Esophagus muscularis mucosa (tissue), 3 donors: Measurements from ENCODE around the gene MAD2L1.

ENCODE experiments used
- EP300 ChIP-seq: sonication (generic); formaldehyde crosslinking; IDR thresholded peaks from one replicate; pipeline ENCODE4 v1.6.1; 2017; ENCODE audit warnings: antibody characterized with exemption
- POLR2AphosphoS5 ChIP-seq, 2 donors: sonication (generic); formaldehyde crosslinking; IDR thresholded peaks; one replicate each; pipeline ENCODE4 v1.6.1; 2017; ENCODE audit warnings: antibody characterized with exemption in 2 of 2

DNA sequence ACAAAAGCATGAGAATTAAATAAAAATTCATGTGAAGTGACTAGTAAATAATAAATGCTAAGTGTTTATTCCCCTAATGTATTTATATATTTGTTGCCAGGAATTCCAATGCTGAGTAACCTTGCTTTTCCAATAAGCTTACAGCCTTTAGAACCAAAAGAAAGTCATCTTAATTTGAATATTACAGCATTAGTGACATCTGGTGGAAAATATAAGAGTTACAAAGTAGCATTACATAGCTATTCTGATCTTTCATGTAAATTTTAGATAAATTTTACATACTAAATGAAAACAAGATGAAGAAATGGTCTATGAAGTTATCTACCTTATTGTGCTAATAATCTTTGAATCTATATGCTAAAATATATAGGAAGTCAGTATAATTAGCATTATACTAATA is 10.4 kb downstream of the MAD2L1 start:
- TF ChIP-seq POLR2AphosphoS5 (IDR thresholded peaks at IDR 0.05) (no peak), EP300 (no peak)
